ENCODE data around the gene OTUD7B. TPM values are rescaled to one million over a fixed set of nuclear protein-coding genes. Genes with fewer than 3 reads are reported as not detected.

The OTUD7B gene
- total RNA-seq, 4 donors from 2014 or later = 12.4 to 22.0 (median 19.5) TPM

GRCh38 chr1:149978547-149979023, 31.9 kb downstream of the OTUD7B start:
- no peaks in the 10 kb centered on the region for H3K9me3 ChIP-seq
- TF ChIP-seq POLR2A (IDR thresholded peaks at IDR 0.05) = no peak
- no peak for TF ChIP-seq CTCF (IDR thresholded peaks at IDR 0.05)
- H3K27ac ChIP-seq = peak overlapping the region in 1 of 4 donors; percentile 14
- no peak overlapping the region for H3K4me3 ChIP-seq
- peaks cover 0 to 14% (median 0%) of the 10 kb centered on the region in 4 donors for H3K4me1 ChIP-seq
- H3K27me3 ChIP-seq = no peaks in the 10 kb centered on the region
- peak in 1 of 3 donors; percentile 51 for DNase-seq
- peaks cover 0 to 19% (median 0%) of the 10 kb centered on the region in 3 donors for H3K36me3 ChIP-seq

DNA sequence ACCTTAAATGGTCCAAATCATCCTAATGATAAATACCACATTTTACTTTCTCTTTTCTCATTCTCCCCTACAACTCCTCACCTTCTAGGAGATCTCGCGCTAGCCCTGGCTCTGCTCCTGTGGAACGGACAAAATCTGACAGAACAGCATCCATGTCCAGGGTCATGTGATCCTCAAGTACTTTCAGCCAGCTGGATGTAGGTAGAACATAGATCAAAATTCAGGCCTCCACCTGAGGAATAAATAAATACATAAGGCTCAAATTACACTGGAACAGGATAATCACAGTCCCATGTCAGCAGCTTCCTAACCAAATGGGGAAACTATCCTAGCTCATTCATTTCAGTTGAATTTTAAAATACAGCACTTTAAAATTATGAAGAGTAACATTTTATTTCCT, 33.2 kb downstream of the OTUD7B start:
- H3K36me3 ChIP-seq = peaks cover 0 to 31% (median 0%) of the 10 kb centered on the region in 3 donors
- peaks cover 0 to 14% (median 0%) of the 10 kb centered on the region in 4 donors for H3K4me1 ChIP-seq
- no peaks in the 10 kb centered on the region for H3K27me3 ChIP-seq
- no peak overlapping the region for H3K4me3 ChIP-seq
- no peak for DNase-seq
- H3K27ac ChIP-seq = no peak overlapping the region
- no peaks in the 10 kb centered on the region for H3K9me3 ChIP-seq
- TF ChIP-seq POLR2A (IDR thresholded peaks at IDR 0.05) = no peak
- no peak for TF ChIP-seq CTCF (IDR thresholded peaks at IDR 0.05)

DNA sequence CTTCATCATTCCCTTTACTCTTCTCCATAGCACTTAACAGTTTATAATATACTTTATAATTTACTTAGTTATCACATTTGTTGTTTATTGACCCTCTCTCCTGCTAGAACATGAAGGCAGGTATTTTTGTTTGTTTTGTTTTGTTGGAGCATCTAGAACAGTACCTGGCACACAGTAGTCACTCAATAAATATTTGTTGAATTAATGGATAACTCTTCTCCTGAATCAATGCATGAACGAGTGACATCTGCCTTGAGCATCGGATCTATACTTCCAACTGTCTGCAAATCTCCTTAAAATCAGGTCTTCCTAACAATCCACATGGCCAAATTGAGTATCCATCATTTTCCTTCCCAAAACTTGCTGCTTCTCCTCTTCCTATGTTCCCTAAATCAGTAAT, 38.0 kb downstream of the OTUD7B start:
- no peak for TF ChIP-seq CTCF (IDR thresholded peaks at IDR 0.05)
- no peak for TF ChIP-seq POLR2A (IDR thresholded peaks at IDR 0.05)
- Histone ChIP-seq H3K36me3 (peaks cover 0 to 77% (median 0%) of the 10 kb centered on the region in 3 donors), H3K27ac (no peak overlapping the region), H3K9me3 (no peaks in the 10 kb centered on the region), H3K4me3 (no peak overlapping the region), H3K27me3 (no peaks in the 10 kb centered on the region), H3K4me1 (peaks cover 0 to 4% (median 0%) of the 10 kb centered on the region in 4 donors)
- DNase-seq = no peak

GRCh38 chr1:149967646-149968045, 42.9 kb downstream of the OTUD7B start:
- Histone ChIP-seq H3K36me3 (peaks cover 0 to 92% (median 0%) of the 10 kb centered on the region in 3 donors), H3K9me3 (no peaks in the 10 kb centered on the region), H3K4me1 (peaks cover 0 to under 1% (median 0%) of the 10 kb centered on the region in 4 donors)

GRCh38 chr1:149967041-149967440, 43.5 kb downstream of the OTUD7B start:
- Histone ChIP-seq H3K27me3 (no peaks in the 10 kb centered on the region), H3K4me3 (no peak overlapping the region), H3K4me1 (peaks cover 0 to 6% (median 0%) of the 10 kb centered on the region in 4 donors), H3K9me3 (no peaks in the 10 kb centered on the region), H3K27ac (no peak overlapping the region), H3K36me3 (peaks cover 0 to 85% (median 0%) of the 10 kb centered on the region in 3 donors)
- no peak for DNase-seq
- TF ChIP-seq POLR2A (IDR thresholded peaks at IDR 0.05) = no peak
- no peak for TF ChIP-seq CTCF (IDR thresholded peaks at IDR 0.05)

More at GRCh38 chr1:149967646-149968045, 42.9 kb downstream of the OTUD7B start:
- no peaks in the 10 kb centered on the region for H3K27me3 ChIP-seq
- DNase-seq = no peak
- no peak overlapping the region for H3K27ac ChIP-seq
- TF ChIP-seq POLR2A (IDR thresholded peaks at IDR 0.05) (no peak), CTCF (IDR thresholded peaks at IDR 0.05) (no peak)
- H3K4me3 ChIP-seq = no peak overlapping the region
